HEK293T (cell line): ENCODE results near the gene SMPDL3B.

ENCODE experiments used
- BHLHE40 ChIP-seq: fragments of 450-650 bp; IDR thresholded peaks from 2 replicates; pipeline ENCODE4 v1.6.1; 2016; ENCODE audit warnings: mild to moderate bottlenecking, moderate library complexity, borderline replicate concordance
- CTBP1 ChIP-seq: fragments of 450-650 bp; IDR thresholded peaks from 2 replicates; pipeline ENCODE4 v1.6.1; 2016; ENCODE audit warnings: borderline replicate concordance
- ELF4 ChIP-seq: fragments of 450-650 bp; IDR thresholded peaks from 2 replicates; pipeline ENCODE4 v1.6.1; 2017; ENCODE audit warnings: antibody characterized with exemption
- FOXA1 ChIP-seq: fragments of 450-650 bp; IDR thresholded peaks from 2 replicates; pipeline ENCODE4 v1.6.1; 2016; ENCODE audit warnings: mild to moderate bottlenecking
- FOXM1 ChIP-seq: fragments of 450-650 bp; IDR thresholded peaks from 2 replicates; pipeline ENCODE4 v1.6.1; 2017; ENCODE audit warnings: mild to moderate bottlenecking, borderline replicate concordance
- HDGF ChIP-seq: fragments of 450-650 bp; IDR thresholded peaks from 2 replicates; pipeline ENCODE4 v1.6.1; 2017; ENCODE audit warnings: antibody characterized with exemption, borderline replicate concordance
- L3MBTL2 ChIP-seq: fragments of 450-650 bp; conservative IDR thresholded peaks from 2 replicates; pipeline ENCODE4 v1.6.1; 2016; ENCODE audit warnings: mild to moderate bottlenecking
- LEF1 ChIP-seq: fragments of 450-650 bp; IDR thresholded peaks from 2 replicates; pipeline ENCODE4 v1.6.1; 2017; ENCODE audit warnings: mild to moderate bottlenecking, borderline replicate concordance
- SP1 ChIP-seq: fragments of 450-650 bp; IDR thresholded peaks from 2 replicates; pipeline ENCODE4 v1.6.1; 2017
- SUZ12 ChIP-seq: fragments of 450-650 bp; IDR thresholded peaks from 2 replicates; pipeline ENCODE4 v1.6.1; 2016; ENCODE audit warnings: mild to moderate bottlenecking
- TARDBP ChIP-seq: fragments of 450-650 bp; IDR thresholded peaks from 2 replicates; pipeline ENCODE4 v1.6.1; 2016
- ZNF384 ChIP-seq: fragments of 450-650 bp; IDR thresholded peaks from 2 replicates; pipeline ENCODE4 v1.6.1; 2016

- TF ChIP-seq ZNF384 (no peak), ELF4 (no peak), SP1 (no peak), BHLHE40 (no peak), LEF1 (no peak), L3MBTL2 (no peak), SUZ12 (no peak), FOXA1 (no peak), HDGF (no peak), FOXM1 (no peak), CTBP1 (no peak), TARDBP (no peak)
Measured at GRCh38 chr1:27999055-27999454, 64.3 kb downstream of the SMPDL3B start.
